PC-3 (cell line): ENCODE data around the gene AKAP17A. TPM values are rescaled to one million over a fixed set of nuclear protein-coding genes. Genes with fewer than 3 reads are reported as not detected.

ENCODE experiments used
- ATAC-seq: fragments of 200-7000 bp; cut with Tn5 transposase; 2 replicates; pipeline ENCODE4 v1.9.1; 2020; ENCODE audit warnings: mild to moderate bottlenecking, moderate library complexity
- BruUV-seq: library from RNA; stranded (reverse); fragments of 400-500 nt; replicated peaks from 2 replicates; lab custom pipeline; 2021; lab: Mats Ljungman, UMichigan
- CTCF ChIA-PET: fragments of 300-600 bp; sonication (Branson Sonifier 250); formaldehyde crosslinking; loops from one replicate; lab custom pipeline; 2022; ENCODE audit warnings: antibody characterized with exemption; lab: Charles Lee
- POLR2A ChIA-PET: fragments of 300-600 bp; sonication (Branson Sonifier 250); formaldehyde crosslinking; loops from one replicate; lab custom pipeline; 2022; ENCODE audit warnings: antibody characterized with exemption; ENCODE audit not compliant: unreplicated experiment; lab: Charles Lee
- DNase-seq: peaks from one replicate; pipeline ENCODE4 v3.0.0-alpha.2; 2015
- H2AFZ ChIP-seq: fragments of 300-600 bp; sonication (generic); 2 replicates; pipeline ENCODE4 v1.6.0; 2016; ENCODE audit warnings: antibody characterized with exemption, low read length
- H3F3A ChIP-seq: fragments of 300-600 bp; sonication (generic); one replicate; pipeline ENCODE4 v1.6.0; 2017; ENCODE audit warnings: antibody characterized with exemption, low read length, control low read depth, mild to moderate bottlenecking; ENCODE audit not compliant: unreplicated experiment
- H3K27ac ChIP-seq: fragments of 300-600 bp; sonication (generic); 2 replicates; pipeline ENCODE4 v1.5.1; 2016; ENCODE audit warnings: mild to moderate bottlenecking, low read length
- H3K27me3 ChIP-seq: fragments of 300-600 bp; sonication (generic); 2 replicates; pipeline ENCODE4 v1.6.1; 2016; ENCODE audit warnings: low read length, mixed read lengths
- H3K36me3 ChIP-seq: fragments of 300-600 bp; sonication (generic); 2 replicates; pipeline ENCODE4 v1.6.1; 2016; ENCODE audit warnings: low read depth, mixed run types, low read length, mixed read lengths
- H3K4me1 ChIP-seq: fragments of 300-600 bp; sonication (generic); 2 replicates; pipeline ENCODE4 v1.5.1; 2016; ENCODE audit warnings: low read length; ENCODE audit not compliant: insufficient read depth
- H3K4me2 ChIP-seq: fragments of 300-600 bp; sonication (generic); 2 replicates; pipeline ENCODE4 v1.6.0; 2016; ENCODE audit warnings: low read length
- H3K4me3 ChIP-seq: fragments of 300-600 bp; sonication (generic); 2 replicates; pipeline ENCODE4 v1.5.1; 2016; ENCODE audit warnings: mild to moderate bottlenecking, low read length, mixed read lengths
- H3K79me2 ChIP-seq: fragments of 300-600 bp; sonication (generic); 2 replicates; pipeline ENCODE4 v1.6.1; 2017; ENCODE audit warnings: low read length, mixed read lengths
- H3K9ac ChIP-seq: fragments of 300-600 bp; sonication (generic); 2 replicates; pipeline ENCODE4 v1.6.0; 2016; ENCODE audit warnings: mild to moderate bottlenecking, low read length
- H3K9me2 ChIP-seq: fragments of 300-600 bp; sonication (generic); replicated peaks from 2 replicates; pipeline ENCODE4 v1.6.1; 2016; ENCODE audit warnings: mixed run types, low read length, mixed read lengths
- H3K9me3 ChIP-seq: fragments of 300-600 bp; sonication (generic); 2 replicates; pipeline ENCODE4 v1.6.1; 2016; ENCODE audit warnings: low read length, mixed read lengths
- H4K20me1 ChIP-seq: fragments of 300-600 bp; sonication (generic); 2 replicates; pipeline ENCODE4 v1.6.1; 2016; ENCODE audit warnings: low read length, mixed read lengths
- EZH2 ChIP-seq: fragments of 300-600 bp; sonication (generic); IDR thresholded peaks from one replicate; pipeline ENCODE4 v1.6.1; 2017; ENCODE audit warnings: antibody characterized with exemption, mild to moderate bottlenecking, low read length; ENCODE audit not compliant: unreplicated experiment
- EZH2phosphoT487 ChIP-seq: fragments of 300-600 bp; sonication (generic); IDR thresholded peaks from 2 replicates; pipeline ENCODE4 v1.6.1; 2018; ENCODE audit warnings: mild to moderate bottlenecking, antibody characterized with exemption, low read length, borderline replicate concordance
- intact Hi-C: fragments of 100-400 bp; cut with micrococcal nuclease; formaldehyde crosslinking; loops from 2 replicates; pipeline ENCODE4 v1.9.0; 2023
- total RNA-seq: library from RNA; depleted of rRNA; stranded (reverse); fragments of >200 nt; gene quantifications from 2 replicates; pipeline ENCODE4 v1.2.3, GENCODE V29; 2014
- TF ChIP-seq, protein P1 (sequence below): fragments of 300-600 bp; sonication (generic); conservative IDR thresholded peaks from 2 replicates; pipeline ENCODE4 v1.5.1; 2017; ENCODE audit warnings: antibody characterized with exemption, low read depth, mild to moderate bottlenecking, low read length

AKAP17A gene
- total RNA-seq, 1 experiment from 2014 or later, result 36.8 TPM

DNA sequence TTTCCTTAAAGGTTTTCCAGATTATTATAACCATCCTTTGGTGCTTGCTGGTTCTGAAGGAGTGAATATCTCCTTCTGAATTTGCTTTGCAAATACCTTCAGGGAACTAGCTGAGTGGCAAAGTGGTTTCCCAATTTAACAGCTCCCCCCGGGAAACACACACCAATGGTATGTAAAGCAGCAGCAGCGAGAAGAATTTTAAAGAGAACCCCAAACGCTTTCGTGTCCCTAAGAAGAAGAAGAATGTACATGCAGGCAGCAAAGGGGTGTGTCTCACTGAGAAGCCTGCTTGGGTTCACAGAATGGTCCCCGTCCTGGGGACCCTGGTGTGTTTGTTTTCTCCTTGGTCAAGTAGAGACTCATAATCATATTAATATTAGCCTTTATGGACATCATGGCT lies 4.2 kb upstream of the AKAP17A start:
- Histone ChIP-seq H3K27me3 (no peaks in the 10 kb centered on the region), H3K27ac (no peak overlapping the region), H3K9me3 (no peaks in the 10 kb centered on the region), H3K4me2 (no peak overlapping the region), H3K36me3 (no peaks in the 10 kb centered on the region), H3K9ac (no peak overlapping the region), H3K4me1 (peaks cover 5% of the 10 kb centered on the region; the same call in 1 of the 2 replicates), H3K4me3 (no peak overlapping the region), H3K9me2 (no peaks in the 10 kb centered on the region), H4K20me1 (no peaks in the 10 kb centered on the region), H3F3A (no peaks in the 10 kb centered on the region), H3K79me2 (peaks cover 6% of the 10 kb centered on the region), H2AFZ (no peak overlapping the region)
- ChIA-PET CTCF (no interaction called here), POLR2A (no interaction called here)
- no peak for TF ChIP-seq EZH2phosphoT487
- no peak for TF ChIP-seq EZH2
- TF ChIP-seq, protein P1, sequence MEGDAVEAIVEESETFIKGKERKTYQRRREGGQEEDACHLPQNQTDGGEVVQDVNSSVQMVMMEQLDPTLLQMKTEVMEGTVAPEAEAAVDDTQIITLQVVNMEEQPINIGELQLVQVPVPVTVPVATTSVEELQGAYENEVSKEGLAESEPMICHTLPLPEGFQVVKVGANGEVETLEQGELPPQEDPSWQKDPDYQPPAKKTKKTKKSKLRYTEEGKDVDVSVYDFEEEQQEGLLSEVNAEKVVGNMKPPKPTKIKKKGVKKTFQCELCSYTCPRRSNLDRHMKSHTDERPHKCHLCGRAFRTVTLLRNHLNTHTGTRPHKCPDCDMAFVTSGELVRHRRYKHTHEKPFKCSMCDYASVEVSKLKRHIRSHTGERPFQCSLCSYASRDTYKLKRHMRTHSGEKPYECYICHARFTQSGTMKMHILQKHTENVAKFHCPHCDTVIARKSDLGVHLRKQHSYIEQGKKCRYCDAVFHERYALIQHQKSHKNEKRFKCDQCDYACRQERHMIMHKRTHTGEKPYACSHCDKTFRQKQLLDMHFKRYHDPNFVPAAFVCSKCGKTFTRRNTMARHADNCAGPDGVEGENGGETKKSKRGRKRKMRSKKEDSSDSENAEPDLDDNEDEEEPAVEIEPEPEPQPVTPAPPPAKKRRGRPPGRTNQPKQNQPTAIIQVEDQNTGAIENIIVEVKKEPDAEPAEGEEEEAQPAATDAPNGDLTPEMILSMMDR, result no peak
- DNase-seq (no peak), ATAC-seq (no peak)
- BruUV-seq, result no TSS peak
- intact Hi-C loops, result no loop called here

DNA sequence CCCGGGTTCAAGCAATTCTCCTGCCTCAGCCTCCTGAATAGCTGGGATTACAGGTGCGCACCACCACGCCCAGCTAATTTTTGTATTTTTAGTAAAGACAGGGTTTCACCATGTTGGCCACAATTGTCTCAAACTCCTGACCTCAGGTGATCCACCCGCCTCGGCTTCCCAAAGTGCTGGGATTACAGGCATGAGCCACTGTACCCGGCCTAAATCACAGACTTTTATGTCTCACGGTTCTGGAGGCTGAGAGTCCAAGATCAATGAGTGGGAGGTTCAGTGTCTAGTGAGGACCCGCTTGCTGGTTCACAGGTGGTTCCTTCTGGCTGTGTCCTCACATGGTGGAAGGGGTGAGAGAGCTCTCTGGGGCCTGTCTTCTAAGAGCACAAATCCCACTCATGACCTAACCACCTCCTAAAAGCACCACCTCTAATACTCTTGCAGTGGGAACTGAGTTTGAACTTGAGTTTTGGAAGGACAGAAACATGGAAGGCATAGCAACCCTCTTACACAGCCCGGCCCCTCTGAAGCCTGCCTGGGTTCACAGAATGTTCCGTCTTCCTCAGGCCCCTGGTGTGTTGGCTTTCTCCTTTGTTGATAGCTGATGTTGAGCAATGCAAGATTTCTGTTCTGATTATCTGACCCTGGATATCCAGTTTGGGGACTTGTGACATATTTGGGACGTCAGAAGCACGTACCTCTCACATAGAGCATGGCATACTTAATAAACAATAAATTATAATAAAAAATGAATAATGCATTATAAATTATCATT lies 1.9 kb upstream of the AKAP17A start:
- ChIA-PET POLR2A (no interaction called here), CTCF (no interaction called here)
- Histone ChIP-seq H3K27ac (no peak overlapping the region), H2AFZ (no peak overlapping the region), H3K4me1 (0 out of 2 replicates have a peak, but pooled peaks cover 4% of the 10 kb centered on the region), H3K27me3 (no peaks in the 10 kb centered on the region), H3K4me3 (no peak overlapping the region), H3K9me3 (no peaks in the 10 kb centered on the region), H3K36me3 (peaks cover 7% of the 10 kb centered on the region; the same call in 1 of the 2 replicates), H3F3A (no peaks in the 10 kb centered on the region), H3K4me2 (no peak overlapping the region), H3K79me2 (peaks cover 28% of the 10 kb centered on the region), H3K9ac (no peak overlapping the region), H4K20me1 (peaks cover 10% of the 10 kb centered on the region; the same call in 1 of the 2 replicates), H3K9me2 (no peaks in the 10 kb centered on the region)
- intact Hi-C loops, result no loop called here
- no peak for TF ChIP-seq EZH2
- DNase-seq (no peak), ATAC-seq (no peak)
- BruUV-seq, result no TSS peak

GRCh38 chrX:1591863-1592469 lies 562 bp downstream of the AKAP17A start:
- intact Hi-C loops, result no loop called here
- Histone ChIP-seq H3K9me2 (no peaks in the 10 kb centered on the region), H4K20me1 (peaks cover 10% of the 10 kb centered on the region; the same call in 1 of the 2 replicates), H2AFZ (no peak overlapping the region), H3K9me3 (no peaks in the 10 kb centered on the region), H3K4me2 (peak overlapping the region; percentile 93), H3K27me3 (no peaks in the 10 kb centered on the region), H3K4me1 (0 out of 2 replicates have a peak, but pooled peaks cover 4% of the 10 kb centered on the region), H3F3A (no peaks in the 10 kb centered on the region), H3K4me3 (peak overlapping the region; percentile 87), H3K27ac (0 out of 2 replicates have a peak overlapping the region, but pooled peaks have one; percentile 18), H3K36me3 (peaks cover 9% of the 10 kb centered on the region; the same call in 1 of the 2 replicates), H3K9ac (peak overlapping the region; percentile 90), H3K79me2 (peaks cover 43% of the 10 kb centered on the region)
- TF ChIP-seq EZH2phosphoT487, result no peak
- no peak for TF ChIP-seq EZH2
- TF ChIP-seq, protein P1, result no peak
- DNase-seq (no peak), ATAC-seq (peak; percentile 43)
- TSS peak; percentile 57 for BruUV-seq
- ChIA-PET CTCF (no interaction called here), POLR2A (no interaction called here)
